ENCODE data around the gene CLDN6.
A peak's percentile ranks its signal among the peaks of the same experiment; 100 is the strongest.

Gene CLDN6

GRCh38 chr16:3025032-3026002 lies 7.3 kb upstream of the CLDN6 start:
- peaks cover 26% of the 10 kb centered on the region for H3K4me1 ChIP-seq (ENCODE audit: control insufficient read depth, insufficient read depth, low read length)
- peaks cover 28% of the 10 kb centered on the region for H3K36me3 ChIP-seq (ENCODE audit: insufficient read depth, low read length)
- H3K4me2 ChIP-seq (ENCODE audit: low read length), result no peak overlapping the region
- H3K9ac ChIP-seq (ENCODE audit: low read depth, low read length), result no peak overlapping the region
- peaks cover 14% of the 10 kb centered on the region for H3K27me3 ChIP-seq (ENCODE audit: control insufficient read depth, insufficient read depth, low read length)
- no peaks in the 10 kb centered on the region for H3K9me3 ChIP-seq (replicated peaks; ENCODE audit: low read length)
- no peak overlapping the region for H3K4me3 ChIP-seq (ENCODE audit: low read length)

GRCh38 chr16:3023669-3024478 lies 5.9 kb upstream of the CLDN6 start, which contains the start of the genes HCFC1R1 and THOC6:
Gene HCFC1R1 (minus strand): TSS chr16:3023942. CDS start chr16:3023941, 1 bp downstream.
Gene THOC6 (plus strand): TSS chr16:3024035. CDS start chr16:3024327, 292 bp downstream.
- Histone ChIP-seq H3K4me3 (ENCODE audit: low read length) (peak within 1 kb of the TSS; percentile 97), H3K36me3 (ENCODE audit: insufficient read depth, low read length) (peaks cover 29% of the 10 kb centered on the region), H3K9me3 (replicated peaks; ENCODE audit: low read length) (no peaks in the 10 kb centered on the region), H3K27me3 (ENCODE audit: control insufficient read depth, insufficient read depth, low read length) (peaks cover under 1% of the 10 kb centered on the region), H3K4me2 (ENCODE audit: low read length) (peak within 1 kb of the TSS; percentile 96), H3K4me1 (ENCODE audit: control insufficient read depth, insufficient read depth, low read length) (peaks cover 21% of the 10 kb centered on the region), H3K9ac (ENCODE audit: low read depth, low read length) (peak within 1 kb of the TSS; percentile 100)

- Histone ChIP-seq H3K4me1 (ENCODE audit: control insufficient read depth, insufficient read depth, low read length) (peaks cover 21% of the 10 kb centered on the region), H3K9ac (ENCODE audit: low read depth, low read length) (peak overlapping the region; percentile 100), H3K4me2 (ENCODE audit: low read length) (peak overlapping the region; percentile 96), H3K9me3 (replicated peaks; ENCODE audit: low read length) (no peaks in the 10 kb centered on the region), H3K4me3 (ENCODE audit: low read length) (peak overlapping the region; percentile 97), H3K36me3 (ENCODE audit: insufficient read depth, low read length) (peaks cover 29% of the 10 kb centered on the region), H3K27me3 (ENCODE audit: control insufficient read depth, insufficient read depth, low read length) (no peaks in the 10 kb centered on the region)
Observed at GRCh38 chr16:3023415-3023668, 5.4 kb upstream of the CLDN6 start.

- H3K4me1 ChIP-seq (ENCODE audit: control insufficient read depth, insufficient read depth, low read length), result peaks cover 21% of the 10 kb centered on the region
- H3K9me3 ChIP-seq (replicated peaks; ENCODE audit: low read length), result no peaks in the 10 kb centered on the region
- H3K36me3 ChIP-seq (ENCODE audit: insufficient read depth, low read length), result peaks cover 29% of the 10 kb centered on the region
- peak overlapping the region; percentile 97 for H3K4me3 ChIP-seq (ENCODE audit: low read length)
- peak overlapping the region; percentile 100 for H3K9ac ChIP-seq (ENCODE audit: low read depth, low read length)
- H3K27me3 ChIP-seq (ENCODE audit: control insufficient read depth, insufficient read depth, low read length), result no peaks in the 10 kb centered on the region
- H3K4me2 ChIP-seq (ENCODE audit: low read length), result peak overlapping the region; percentile 96
Observed at GRCh38 chr16:3022684-3023414, 4.9 kb upstream of the CLDN6 start.

- H3K27me3 ChIP-seq (ENCODE audit: control insufficient read depth, insufficient read depth, low read length), result no peaks in the 10 kb centered on the region
- peaks cover 29% of the 10 kb centered on the region for H3K36me3 ChIP-seq (ENCODE audit: insufficient read depth, low read length)
- H3K4me3 ChIP-seq (ENCODE audit: low read length), result peak overlapping the region; percentile 97
- peaks cover 21% of the 10 kb centered on the region for H3K4me1 ChIP-seq (ENCODE audit: control insufficient read depth, insufficient read depth, low read length)
- H3K9ac ChIP-seq (ENCODE audit: low read depth, low read length), result peak overlapping the region; percentile 100
- peak overlapping the region; percentile 96 for H3K4me2 ChIP-seq (ENCODE audit: low read length)
- no peaks in the 10 kb centered on the region for H3K9me3 ChIP-seq (replicated peaks; ENCODE audit: low read length)
Observed at GRCh38 chr16:3022208-3022683, 4.3 kb upstream of the CLDN6 start.

- peak overlapping the region; percentile 100 for H3K9ac ChIP-seq (ENCODE audit: low read depth, low read length)
- H3K9me3 ChIP-seq (replicated peaks; ENCODE audit: low read length), result no peaks in the 10 kb centered on the region
- H3K4me3 ChIP-seq (ENCODE audit: low read length), result peak overlapping the region; percentile 97
- peak overlapping the region; percentile 96 for H3K4me2 ChIP-seq (ENCODE audit: low read length)
- H3K27me3 ChIP-seq (ENCODE audit: control insufficient read depth, insufficient read depth, low read length), result no peaks in the 10 kb centered on the region
- H3K4me1 ChIP-seq (ENCODE audit: control insufficient read depth, insufficient read depth, low read length), result peaks cover 21% of the 10 kb centered on the region
- peaks cover 26% of the 10 kb centered on the region for H3K36me3 ChIP-seq (ENCODE audit: insufficient read depth, low read length)
Observed at GRCh38 chr16:3021449-3022207, 3.6 kb upstream of the CLDN6 start.

GRCh38 chr16:3020604-3021448 lies 2.8 kb upstream of the CLDN6 start:
- Histone ChIP-seq H3K27me3 (ENCODE audit: control insufficient read depth, insufficient read depth, low read length) (no peaks in the 10 kb centered on the region), H3K4me1 (ENCODE audit: control insufficient read depth, insufficient read depth, low read length) (peaks cover 21% of the 10 kb centered on the region), H3K4me3 (ENCODE audit: low read length) (peak overlapping the region; percentile 97), H3K9me3 (replicated peaks; ENCODE audit: low read length) (no peaks in the 10 kb centered on the region), H3K36me3 (ENCODE audit: insufficient read depth, low read length) (peaks cover 20% of the 10 kb centered on the region), H3K9ac (ENCODE audit: low read depth, low read length) (peak overlapping the region; percentile 100), H3K4me2 (ENCODE audit: low read length) (peak overlapping the region; percentile 96)

- Histone ChIP-seq H3K9ac (ENCODE audit: low read depth, low read length) (peak within 1 kb of the TSS; percentile 100), H3K4me3 (ENCODE audit: low read length) (peak within 1 kb of the TSS; percentile 97)
Observed at GRCh38 chr16:3020247-3020603, 2.2 kb upstream of the CLDN6 start, which contains the start of gene TNFRSF12A. Gene TNFRSF12A (plus strand): TSS chr16:3020368. CDS start chr16:3020398, 30 bp downstream.

GRCh38 chr16:3019594-3020246 lies 1.7 kb upstream of the CLDN6 start:
- H3K4me3 ChIP-seq (ENCODE audit: low read length), result peak overlapping the region; percentile 97
- peak overlapping the region; percentile 100 for H3K9ac ChIP-seq (ENCODE audit: low read depth, low read length)
- peak overlapping the region; percentile 96 for H3K4me2 ChIP-seq (ENCODE audit: low read length)
- no peaks in the 10 kb centered on the region for H3K9me3 ChIP-seq (replicated peaks; ENCODE audit: low read length)
- no peaks in the 10 kb centered on the region for H3K27me3 ChIP-seq (ENCODE audit: control insufficient read depth, insufficient read depth, low read length)
- H3K4me1 ChIP-seq (ENCODE audit: control insufficient read depth, insufficient read depth, low read length), result peaks cover 21% of the 10 kb centered on the region
- H3K36me3 ChIP-seq (ENCODE audit: insufficient read depth, low read length), result peaks cover 20% of the 10 kb centered on the region

More at GRCh38 chr16:3020247-3020603, 2.2 kb upstream of the CLDN6 start, which contains the start of gene TNFRSF12A:
- Histone ChIP-seq H3K27me3 (ENCODE audit: control insufficient read depth, insufficient read depth, low read length) (no peaks in the 10 kb centered on the region), H3K36me3 (ENCODE audit: insufficient read depth, low read length) (peaks cover 20% of the 10 kb centered on the region), H3K4me2 (ENCODE audit: low read length) (peak within 1 kb of the TSS; percentile 96), H3K4me1 (ENCODE audit: control insufficient read depth, insufficient read depth, low read length) (peaks cover 21% of the 10 kb centered on the region), H3K9me3 (replicated peaks; ENCODE audit: low read length) (no peaks in the 10 kb centered on the region)
